ENCODE results near the gene KRT37. TPM values are rescaled to one million over a fixed set of nuclear protein-coding genes. Genes with fewer than 3 reads are reported as not detected.
"Not testable (repeated sequence)": the region's sequence is repeated elsewhere in the genome, so short reads cannot be mapped to it uniquely, and the experiment has no call there.

KRT37 gene
- polyA plus RNA-seq, 5 donors = not detected

- DNase-seq = no peak
Measured at GRCh38 chr17:41406205-41406604, 18.2 kb downstream of the KRT37 start.

GRCh38 chr17:41404024-41404671 lies 20.2 kb downstream of the KRT37 start:
- no peak for DNase-seq

DNA sequence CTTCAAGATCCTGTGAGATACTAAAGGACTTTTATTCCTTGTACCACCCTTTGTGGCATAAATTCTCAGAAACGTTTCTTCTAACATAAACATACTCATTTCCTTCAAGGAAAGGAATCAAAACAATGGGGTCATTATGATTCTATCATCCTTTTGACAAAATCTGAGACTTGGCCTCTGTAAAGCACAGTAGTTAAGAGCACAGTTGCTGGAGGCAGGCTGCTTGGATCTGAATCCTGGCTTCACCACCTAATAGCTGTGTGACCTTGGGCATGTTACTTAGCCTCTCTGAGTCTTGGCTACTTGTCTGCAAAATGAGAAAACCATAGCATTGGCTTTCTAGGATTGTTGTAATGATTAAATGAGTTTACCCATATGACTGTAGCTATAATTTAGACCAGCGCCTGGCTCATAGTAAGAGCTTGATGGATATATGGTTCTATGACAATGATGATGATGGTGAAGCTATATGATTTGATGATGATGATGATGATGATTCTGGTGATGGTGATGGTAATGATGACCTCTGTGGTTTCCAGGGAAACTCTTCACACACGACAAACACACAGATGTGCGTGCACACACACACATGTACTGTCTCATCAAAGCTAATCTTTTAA lies 20.9 kb downstream of the KRT37 start:
- no peak for DNase-seq

- no peak for DNase-seq
Measured at GRCh38 chr17:41402161-41402560, 22.2 kb downstream of the KRT37 start.

GRCh38 chr17:41396996-41397660 lies 27.3 kb downstream of the KRT37 start, which contains the start of gene KRT31:
KRT31 (minus strand) TSS chr17:41397608; CDS start chr17:41397539, 69 bp downstream.
- no peak for DNase-seq

DNA sequence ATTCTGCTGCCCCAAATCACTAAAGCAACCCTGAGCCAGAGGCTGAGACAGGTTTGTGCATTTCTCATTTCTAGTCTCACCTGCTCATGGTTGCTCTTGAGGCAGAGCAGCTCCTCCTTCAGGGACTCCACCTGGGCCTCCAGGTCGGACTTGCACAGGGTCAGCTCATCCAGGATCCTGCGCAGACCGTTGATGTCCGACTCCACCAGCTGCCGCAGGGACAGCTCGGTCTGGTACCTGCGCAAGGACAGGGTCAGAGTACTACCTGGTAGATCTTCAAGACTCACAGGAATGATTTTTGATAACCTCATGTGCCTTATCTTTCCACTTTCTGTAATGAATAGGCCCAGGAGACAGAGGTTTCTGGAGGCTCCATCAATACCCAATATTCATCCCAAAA lies 28.0 kb downstream of the KRT37 start:
- no peak for DNase-seq

- no peak for DNase-seq
Measured at GRCh38 chr17:41395611-41396010, 28.8 kb downstream of the KRT37 start.

- not testable (repeated sequence) for DNase-seq
Measured at GRCh38 chr17:41395044-41395443, 29.3 kb downstream of the KRT37 start.

GRCh38 chr17:41394254-41394996 lies 30.0 kb downstream of the KRT37 start:
- DNase-seq = no peak

DNA sequence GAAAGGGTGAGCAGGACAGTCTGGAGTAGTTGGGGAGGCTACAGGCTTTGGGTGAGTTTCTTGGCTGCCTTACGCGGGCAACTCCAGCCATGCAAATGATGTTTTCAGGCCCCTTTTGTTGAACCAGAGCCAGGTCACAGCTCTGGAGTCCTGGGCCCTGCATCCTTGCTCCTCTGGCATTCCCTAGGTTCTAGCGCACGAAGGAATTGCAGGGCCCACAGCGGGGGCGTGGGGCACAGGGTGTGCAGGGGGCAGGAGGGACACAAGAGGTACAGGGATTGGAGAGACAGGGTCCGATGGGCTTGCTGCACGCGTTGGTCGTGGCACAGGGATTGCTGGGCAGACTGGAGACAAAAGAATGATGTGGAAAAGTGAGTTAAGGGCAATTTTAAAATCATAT lies 30.6 kb downstream of the KRT37 start:
- no peak for DNase-seq

DNA sequence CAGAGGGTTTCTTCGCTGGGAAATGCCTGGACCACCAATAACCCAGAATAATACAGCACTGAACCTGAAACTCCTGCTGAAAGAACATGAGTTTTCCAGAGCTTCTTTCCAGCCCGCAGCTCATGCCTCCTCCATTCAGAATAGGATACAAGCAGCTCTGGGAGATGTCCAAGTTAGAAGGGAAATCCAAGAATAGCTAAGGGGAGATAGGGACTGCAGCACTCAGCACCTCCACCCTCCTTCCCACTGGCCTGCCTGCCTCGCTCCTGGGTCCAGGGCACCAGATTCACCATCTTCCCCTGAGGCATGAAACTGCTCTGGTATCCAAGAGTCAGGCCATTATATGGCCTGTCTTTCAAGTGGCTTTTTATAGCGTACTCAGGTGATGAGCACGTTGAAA lies 31.1 kb downstream of the KRT37 start:
- DNase-seq = no peak

GRCh38 chr17:41392278-41392677 lies 32.1 kb downstream of the KRT37 start:
- DNase-seq = no peak

DNA sequence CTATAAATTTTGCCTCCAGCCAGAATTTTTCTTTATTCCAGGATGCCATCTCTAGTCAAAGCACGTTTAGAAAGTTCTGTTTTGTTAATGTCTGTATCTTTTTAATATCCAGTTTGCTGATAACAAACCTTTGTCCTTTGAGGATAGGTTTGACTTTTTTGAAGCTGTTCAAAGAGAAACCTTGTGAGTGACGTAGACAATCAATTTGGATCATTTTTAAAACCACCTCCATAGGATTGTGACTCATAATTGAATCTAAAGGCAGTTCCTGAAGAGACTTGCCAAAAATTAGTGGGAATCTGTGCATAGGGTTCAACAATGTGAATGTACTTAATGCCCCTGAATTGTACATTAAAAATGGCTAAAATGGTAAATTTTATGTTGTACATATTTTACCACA lies 32.9 kb downstream of the KRT37 start:
- DNase-seq = no peak

GRCh38 chr17:41390411-41390938 lies 33.9 kb downstream of the KRT37 start:
- no peak for DNase-seq

DNA sequence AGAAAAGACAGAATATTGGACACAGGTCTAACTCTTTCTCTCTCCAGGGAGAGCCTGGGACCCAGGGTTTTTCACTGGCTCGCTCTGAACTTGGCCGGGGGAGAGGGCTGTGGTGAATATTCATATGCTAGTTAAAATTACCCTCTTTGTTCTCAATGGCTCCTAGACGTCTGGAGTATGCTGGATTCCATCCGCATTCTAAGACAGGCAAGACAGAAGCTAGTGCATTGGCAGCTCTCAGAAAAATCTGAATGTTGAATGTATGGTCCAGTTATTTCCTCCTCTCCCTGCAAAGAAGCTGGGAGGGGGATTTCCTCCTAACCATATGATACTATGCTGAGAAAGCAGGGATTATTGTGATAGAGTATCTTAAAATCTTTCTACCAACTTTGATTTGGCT lies 36.7 kb downstream of the KRT37 start:
- no peak for DNase-seq

GRCh38 chr17:41386227-41386626 lies 38.2 kb downstream of the KRT37 start:
- DNase-seq = no peak

DNA sequence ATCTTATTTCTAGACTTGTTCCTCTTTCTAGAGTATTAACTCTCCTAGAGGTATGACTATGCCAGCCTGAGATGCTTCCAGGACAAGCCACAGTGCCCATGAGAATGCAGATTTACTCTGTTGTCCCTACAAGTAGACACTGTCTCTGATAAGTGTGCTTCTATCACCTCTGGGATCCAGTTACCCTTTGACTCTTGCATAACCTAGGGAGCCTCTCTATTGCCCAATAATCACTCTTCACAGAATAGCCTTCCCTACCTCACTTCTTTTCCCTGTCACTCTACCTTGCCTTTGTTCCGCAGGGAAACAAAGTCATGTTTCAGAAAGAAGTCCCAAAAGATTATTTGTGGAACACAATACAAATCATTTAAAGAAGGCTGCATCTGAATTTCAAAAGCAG lies 40.7 kb downstream of the KRT37 start:
- no peak for DNase-seq

DNA sequence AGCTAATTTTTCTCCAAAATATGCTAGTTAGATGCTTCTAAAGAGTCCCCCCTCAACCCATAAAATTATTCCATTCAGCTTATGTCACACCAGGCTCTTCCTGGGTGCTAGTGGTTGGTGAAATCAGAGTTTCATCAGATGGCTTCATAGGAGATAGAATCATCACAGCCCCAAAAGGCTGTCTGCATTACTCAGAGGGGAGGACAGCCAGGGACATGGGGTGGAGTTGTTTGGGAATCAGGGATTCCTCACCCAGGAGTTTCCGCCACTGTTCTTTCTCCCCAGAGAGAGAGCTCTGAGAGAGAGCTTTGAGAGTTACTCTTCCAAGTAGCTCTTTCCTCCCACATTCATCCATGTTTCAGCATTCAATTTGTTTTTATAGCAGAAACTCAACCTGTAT lies 42.0 kb downstream of the KRT37 start:
- no peak for DNase-seq

DNA sequence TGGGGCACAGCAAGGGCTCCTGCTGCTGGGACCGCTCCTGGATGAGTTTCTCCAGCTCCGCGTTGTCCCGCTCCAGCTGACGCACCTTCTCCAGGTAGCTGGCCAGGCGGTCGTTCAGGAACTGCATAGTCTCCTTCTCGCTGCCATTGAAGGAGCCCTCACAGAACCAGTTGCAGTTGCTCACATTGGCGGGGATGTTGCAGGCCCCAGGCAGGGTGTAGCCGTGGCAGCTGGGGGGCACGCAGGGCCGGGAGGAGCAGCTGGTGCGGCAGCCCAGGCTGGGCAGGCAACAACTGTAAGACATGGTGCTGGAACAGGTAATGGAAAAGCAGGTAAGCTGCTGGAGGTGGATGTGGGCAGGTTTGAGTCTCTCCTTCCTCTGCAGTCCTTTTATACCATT lies 42.4 kb downstream of the KRT37 start, which contains the start of gene KRT34:
Gene KRT34, minus strand, starts transcription at position 364 of the 400 bp plus-strand sequence. Its CDS starts 60 bp downstream, at position 304.
- DNase-seq = not testable (repeated sequence)

DNA sequence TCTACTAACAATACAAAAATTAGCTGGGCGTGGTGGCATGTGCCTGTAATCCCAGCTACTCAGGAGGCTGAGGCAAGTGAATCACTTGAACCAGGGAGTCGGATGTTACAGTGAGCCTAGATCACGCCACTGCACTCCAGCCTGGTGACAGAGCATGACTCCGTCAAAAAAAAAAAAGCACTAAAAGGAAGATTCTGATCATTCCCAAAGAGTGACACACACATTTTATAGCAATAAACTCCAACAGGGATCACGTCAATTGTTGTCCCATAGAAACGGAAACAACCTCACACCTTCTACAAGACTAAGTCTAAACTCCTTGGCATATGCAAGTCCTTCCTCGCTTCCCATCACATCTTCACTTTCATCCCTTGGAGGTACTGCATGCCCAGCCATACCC lies 44.3 kb downstream of the KRT37 start:
- DNase-seq = not testable (repeated sequence)

DNA sequence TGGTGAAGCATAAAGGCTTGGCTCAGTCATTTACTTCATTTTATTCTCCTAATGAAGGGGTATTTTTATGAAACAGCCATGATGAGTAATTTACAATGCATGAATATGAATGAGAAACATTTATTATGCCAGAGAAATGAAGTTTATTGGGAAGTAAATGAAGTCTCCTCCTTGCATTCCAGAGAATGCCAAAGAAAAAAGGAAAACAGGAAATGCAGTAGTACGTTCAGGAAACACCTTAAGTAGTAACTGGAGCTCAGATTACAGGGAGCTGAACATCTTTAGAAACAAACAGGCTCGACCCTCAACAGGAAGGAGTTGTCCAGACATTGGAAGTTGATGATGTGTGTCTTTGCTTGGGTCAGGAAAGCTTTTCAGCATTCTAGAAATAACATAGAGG lies 46.8 kb downstream of the KRT37 start:
- DNase-seq = no peak
